Stimulated activated naive CD8-positive, alpha-beta T cell treated with anti-CD3 and anti-CD28 coated beads, Interleukin-15, Interleukin-2, amounts not matched to agents 100 ng/mL and 50 ng/mL, for 24 hours (primary cell): Measurements from ENCODE around the gene GSG1.

Experiments used
- H3K27ac Mint-ChIP-seq: one replicate; pipeline ENCODE4 v1.8.0; 2021; ENCODE audit warnings: mild to moderate bottlenecking, mixed read lengths
- H3K27me3 Mint-ChIP-seq: one replicate; pipeline ENCODE4 v1.8.0; 2021; ENCODE audit warnings: mixed read lengths
- H3K36me3 Mint-ChIP-seq: one replicate; pipeline ENCODE4 v1.8.0; 2021; ENCODE audit warnings: low read depth, mixed read lengths
- H3K4me1 Mint-ChIP-seq: one replicate; pipeline ENCODE4 v1.8.0; 2021; ENCODE audit warnings: low read depth, mixed read lengths
- H3K4me3 Mint-ChIP-seq: one replicate; pipeline ENCODE4 v1.8.0; 2021; ENCODE audit warnings: mild to moderate bottlenecking, mixed read lengths
- H3K9me3 Mint-ChIP-seq: one replicate; pipeline ENCODE4 v1.8.0; 2021; ENCODE audit warnings: mixed read lengths

Gene GSG1

GRCh38 chr12:13103391-13104033 is at the start of gene GSG1:
Gene GSG1, minus strand, starts transcription at chr12:13103667. Its CDS starts 155 bp downstream, at chr12:13103512.
- H3K9me3 Mint-ChIP-seq, result no peaks in the 10 kb centered on the region
- H3K4me3 Mint-ChIP-seq, result no peak within 1 kb of the TSS
- peak within 1 kb of the TSS; percentile 37 for H3K27ac Mint-ChIP-seq
- H3K4me1 Mint-ChIP-seq, result peaks cover 52% of the 10 kb centered on the region
- H3K36me3 Mint-ChIP-seq, result no peaks in the 10 kb centered on the region
- H3K27me3 Mint-ChIP-seq, result no peaks in the 10 kb centered on the region

- no peak overlapping the region for H3K27ac Mint-ChIP-seq
Measured at GRCh38 chr12:13153180-13153579, 49.7 kb upstream of the GSG1 start.

DNA sequence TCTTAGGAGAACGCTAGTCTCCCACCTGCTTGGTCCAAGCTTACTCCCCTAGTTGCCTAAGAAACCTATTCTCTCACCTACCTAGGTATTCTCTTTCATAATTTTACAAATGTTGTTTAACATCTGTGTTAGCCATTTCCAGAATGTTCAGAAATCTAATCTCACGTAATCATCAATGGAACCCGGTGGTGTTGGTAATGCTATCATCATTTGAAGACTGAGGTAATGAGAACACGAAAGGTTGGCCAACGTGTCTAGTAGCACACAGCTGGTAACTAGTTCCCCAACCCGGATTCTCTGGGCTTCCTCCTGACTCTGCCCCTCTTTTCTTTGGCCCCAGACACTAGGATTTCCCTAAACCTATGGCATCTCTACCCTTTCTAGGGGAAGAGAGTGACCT is 49.3 kb upstream of the GSG1 start:
- H3K27ac Mint-ChIP-seq, result no peak overlapping the region
- no peaks in the 10 kb centered on the region for H3K27me3 Mint-ChIP-seq
- no peak overlapping the region for H3K4me3 Mint-ChIP-seq

More at GRCh38 chr12:13153180-13153579, 49.7 kb upstream of the GSG1 start:
- Mint-ChIP-seq H3K4me1 (peaks cover 14% of the 10 kb centered on the region), H3K36me3 (no peaks in the 10 kb centered on the region), H3K27me3 (no peaks in the 10 kb centered on the region), H3K4me3 (no peak overlapping the region), H3K9me3 (no peaks in the 10 kb centered on the region)

GRCh38 chr12:13152281-13152680 is 48.8 kb upstream of the GSG1 start:
- no peaks in the 10 kb centered on the region for H3K36me3 Mint-ChIP-seq
- H3K27ac Mint-ChIP-seq, result no peak overlapping the region
- H3K27me3 Mint-ChIP-seq, result no peaks in the 10 kb centered on the region
- H3K4me3 Mint-ChIP-seq, result no peak overlapping the region
- H3K4me1 Mint-ChIP-seq, result peaks cover 14% of the 10 kb centered on the region
- no peaks in the 10 kb centered on the region for H3K9me3 Mint-ChIP-seq

More for the DNA sequence above, 49.3 kb upstream of the GSG1 start:
- Mint-ChIP-seq H3K9me3 (no peaks in the 10 kb centered on the region), H3K36me3 (no peaks in the 10 kb centered on the region), H3K4me1 (peaks cover 14% of the 10 kb centered on the region)

- peaks cover 15% of the 10 kb centered on the region for H3K4me1 Mint-ChIP-seq
- no peaks in the 10 kb centered on the region for H3K36me3 Mint-ChIP-seq
- no peaks in the 10 kb centered on the region for H3K9me3 Mint-ChIP-seq
- H3K27me3 Mint-ChIP-seq, result no peaks in the 10 kb centered on the region
- no peak overlapping the region for H3K27ac Mint-ChIP-seq
- no peak overlapping the region for H3K4me3 Mint-ChIP-seq
Measured at GRCh38 chr12:13149411-13149810, 45.9 kb upstream of the GSG1 start.

DNA sequence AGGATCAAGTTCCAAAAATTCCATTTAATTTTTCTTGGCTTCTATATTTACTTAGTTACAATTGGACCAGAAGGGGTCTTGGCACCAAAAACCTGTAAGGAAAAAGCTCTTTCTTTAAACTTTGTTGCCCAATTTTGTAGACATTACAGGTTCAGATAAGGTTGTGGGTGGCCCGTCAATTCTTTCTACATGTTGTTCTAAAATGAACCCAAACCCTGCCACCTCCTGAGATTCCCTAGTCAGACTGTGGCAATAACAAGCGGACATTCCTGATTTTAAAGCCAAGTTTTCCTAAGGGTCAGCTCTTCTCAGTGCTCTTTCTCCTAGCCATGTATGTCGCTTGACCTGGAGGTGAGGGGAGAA is 45.0 kb upstream of the GSG1 start:
- Mint-ChIP-seq H3K4me3 (no peak overlapping the region), H3K4me1 (peaks cover 15% of the 10 kb centered on the region), H3K27me3 (no peaks in the 10 kb centered on the region)

GRCh38 chr12:13147688-13148484 is 44.4 kb upstream of the GSG1 start:
- Mint-ChIP-seq H3K9me3 (no peaks in the 10 kb centered on the region), H3K36me3 (no peaks in the 10 kb centered on the region), H3K27me3 (no peaks in the 10 kb centered on the region), H3K27ac (no peak overlapping the region), H3K4me1 (peaks cover 15% of the 10 kb centered on the region), H3K4me3 (no peak overlapping the region)

More for the DNA sequence above, 45.0 kb upstream of the GSG1 start:
- Mint-ChIP-seq H3K36me3 (no peaks in the 10 kb centered on the region), H3K9me3 (no peaks in the 10 kb centered on the region), H3K27ac (no peak overlapping the region)

GRCh38 chr12:13146336-13146938 is 43.0 kb upstream of the GSG1 start:
- H3K9me3 Mint-ChIP-seq, result no peaks in the 10 kb centered on the region
- no peaks in the 10 kb centered on the region for H3K27me3 Mint-ChIP-seq
- peaks cover 15% of the 10 kb centered on the region for H3K4me1 Mint-ChIP-seq
- no peak overlapping the region for H3K4me3 Mint-ChIP-seq
- no peaks in the 10 kb centered on the region for H3K36me3 Mint-ChIP-seq
- H3K27ac Mint-ChIP-seq, result no peak overlapping the region

DNA sequence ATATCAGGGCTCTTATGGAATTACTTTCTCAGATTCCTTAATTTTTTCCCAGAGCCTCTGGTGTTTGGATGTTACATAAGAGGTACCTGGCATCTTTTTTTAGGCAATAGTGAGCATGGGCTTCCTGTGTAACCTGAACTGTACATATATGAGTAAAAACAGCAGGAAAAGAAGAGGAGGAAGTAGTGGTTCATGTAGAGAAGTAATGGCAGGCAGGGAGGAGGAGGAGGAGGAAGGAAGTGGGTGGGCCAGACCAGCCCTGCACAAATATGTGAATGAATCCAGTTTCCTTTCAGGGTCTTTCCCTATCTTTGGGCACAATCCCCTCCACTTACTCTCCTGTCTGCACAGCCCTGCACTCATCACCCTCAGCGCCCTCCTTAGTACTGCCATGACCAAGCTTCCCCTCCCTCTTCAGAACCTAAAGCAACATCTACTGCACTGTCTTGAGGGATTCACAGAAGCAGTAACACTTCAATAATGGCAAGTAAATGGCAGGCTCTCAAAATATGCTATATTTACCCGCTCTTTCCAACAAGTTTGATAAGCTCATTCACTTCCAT is 40.9 kb upstream of the GSG1 start:
- Mint-ChIP-seq H3K36me3 (no peaks in the 10 kb centered on the region), H3K27me3 (no peaks in the 10 kb centered on the region), H3K4me3 (no peak overlapping the region), H3K9me3 (no peaks in the 10 kb centered on the region), H3K4me1 (peaks cover 15% of the 10 kb centered on the region), H3K27ac (no peak overlapping the region)

DNA sequence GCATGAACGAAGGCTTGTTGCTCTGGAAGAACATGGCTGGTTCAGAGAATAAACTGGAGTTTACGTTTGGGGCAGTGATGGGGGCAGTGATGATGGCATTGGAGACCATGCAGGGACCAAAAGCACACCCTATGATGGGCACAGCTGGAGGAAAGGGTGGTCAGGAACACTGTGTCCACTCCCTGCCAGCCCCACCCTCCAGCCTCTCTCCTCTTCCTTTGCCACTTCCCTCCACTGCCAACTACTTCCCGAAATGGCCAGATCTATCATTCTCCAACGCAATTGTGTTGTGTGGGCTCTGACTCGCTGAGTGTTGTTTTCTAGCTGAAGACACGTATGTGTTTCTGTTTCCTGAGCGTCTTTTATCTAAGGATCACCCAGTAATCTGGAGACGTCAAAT is 39.3 kb upstream of the GSG1 start:
- H3K27ac Mint-ChIP-seq, result no peak overlapping the region

DNA sequence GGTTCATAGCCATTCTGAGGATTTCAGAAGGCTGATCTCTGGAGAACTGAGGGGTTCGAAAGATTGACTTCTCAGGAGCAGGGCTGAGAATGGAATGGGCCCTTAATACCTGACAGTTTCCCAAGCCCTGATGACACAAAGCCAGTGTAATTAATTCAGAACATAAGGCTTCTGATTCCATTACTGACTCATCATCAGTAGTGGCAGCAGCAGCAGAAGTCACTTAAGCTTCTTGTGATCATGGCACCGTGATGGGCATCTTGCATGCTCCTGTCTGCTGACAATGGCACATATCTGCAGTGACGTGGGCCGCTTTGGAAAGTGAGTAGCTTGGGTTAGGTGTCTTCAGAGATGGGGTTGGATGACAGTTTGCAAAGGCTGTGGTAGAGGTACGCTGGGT is 38.2 kb upstream of the GSG1 start:
- peaks cover 15% of the 10 kb centered on the region for H3K4me1 Mint-ChIP-seq
- no peak overlapping the region for H3K4me3 Mint-ChIP-seq
- H3K36me3 Mint-ChIP-seq, result no peaks in the 10 kb centered on the region
- H3K27ac Mint-ChIP-seq, result no peak overlapping the region
- H3K27me3 Mint-ChIP-seq, result no peaks in the 10 kb centered on the region
- H3K9me3 Mint-ChIP-seq, result no peaks in the 10 kb centered on the region

More for the DNA sequence above, 39.3 kb upstream of the GSG1 start:
- Mint-ChIP-seq H3K4me3 (no peak overlapping the region), H3K4me1 (peaks cover 15% of the 10 kb centered on the region), H3K27me3 (no peaks in the 10 kb centered on the region), H3K36me3 (no peaks in the 10 kb centered on the region), H3K9me3 (no peaks in the 10 kb centered on the region)

DNA sequence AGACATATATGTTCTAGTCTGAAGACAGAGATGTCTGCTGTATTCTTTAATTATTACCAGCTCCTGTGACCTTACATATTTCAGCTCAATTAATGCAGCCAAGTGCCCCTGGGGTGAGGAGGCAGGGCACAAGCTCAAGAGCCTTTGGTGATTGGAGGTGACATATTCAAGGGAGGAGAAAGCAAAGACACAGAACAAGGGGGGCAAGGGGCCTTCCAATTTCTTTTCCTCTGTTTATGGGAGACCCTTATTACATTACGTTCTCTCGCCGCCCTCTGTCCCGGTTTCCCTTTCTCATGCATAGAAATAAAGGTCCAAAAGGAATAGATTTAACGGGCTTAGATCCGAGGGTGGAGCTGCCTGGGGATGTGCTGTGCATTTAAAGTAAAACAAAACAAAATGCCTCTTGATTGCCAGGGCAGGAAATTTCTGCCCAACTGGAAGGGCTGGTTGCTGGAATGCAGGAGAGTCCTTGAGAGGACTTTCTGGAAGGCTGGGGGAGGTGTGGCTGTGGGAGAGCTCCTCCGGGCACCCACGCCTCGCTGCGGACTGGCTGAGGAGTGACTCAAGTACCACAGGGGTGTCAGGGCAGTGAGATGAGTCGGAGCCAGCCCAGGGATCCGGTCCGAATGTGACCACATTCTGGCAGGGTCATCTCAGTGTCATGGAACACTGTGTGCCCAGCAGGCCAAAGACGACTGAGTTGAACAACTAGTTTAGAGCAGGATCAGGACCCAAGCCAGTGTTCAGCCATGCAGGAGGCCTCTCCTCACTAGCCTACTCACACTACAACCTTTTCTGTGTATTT is 32.1 kb upstream of the GSG1 start:
- Mint-ChIP-seq H3K4me1 (no peaks in the 10 kb centered on the region), H3K9me3 (no peaks in the 10 kb centered on the region), H3K36me3 (no peaks in the 10 kb centered on the region), H3K27ac (no peak overlapping the region), H3K27me3 (peaks cover 4% of the 10 kb centered on the region), H3K4me3 (no peak overlapping the region)

GRCh38 chr12:13133886-13134285 is 30.4 kb upstream of the GSG1 start:
- Mint-ChIP-seq H3K27ac (no peak overlapping the region), H3K4me3 (no peak overlapping the region), H3K36me3 (no peaks in the 10 kb centered on the region), H3K9me3 (no peaks in the 10 kb centered on the region), H3K27me3 (peaks cover 4% of the 10 kb centered on the region), H3K4me1 (no peaks in the 10 kb centered on the region)

GRCh38 chr12:13130981-13131380 is 27.5 kb upstream of the GSG1 start:
- no peaks in the 10 kb centered on the region for H3K36me3 Mint-ChIP-seq
- H3K27me3 Mint-ChIP-seq, result peaks cover 4% of the 10 kb centered on the region
- H3K9me3 Mint-ChIP-seq, result no peaks in the 10 kb centered on the region
- peaks cover 5% of the 10 kb centered on the region for H3K4me1 Mint-ChIP-seq
- no peak overlapping the region for H3K27ac Mint-ChIP-seq
- H3K4me3 Mint-ChIP-seq, result no peak overlapping the region
